ENCODE measurements around the gene MRPL20. TPM values are rescaled to one million over a fixed set of nuclear protein-coding genes. Genes with fewer than 3 reads are reported as not detected.
A peak's percentile ranks its signal among the peaks of the same experiment; 100 is the strongest.

The MRPL20 gene
- total RNA-seq, 1 experiment from 2014 or later, result 110 TPM

- Mint-ChIP-seq H3K36me3 (ENCODE audit: insufficient read depth, unreplicated experiment) (peaks cover 8% of the 10 kb centered on the region), H3K4me1 (ENCODE audit: low read depth, unreplicated experiment) (peaks cover 5% of the 10 kb centered on the region), H3K9me3 (ENCODE audit: unreplicated experiment) (no peaks in the 10 kb centered on the region), H3K4me3 (ENCODE audit: unreplicated experiment) (no peak overlapping the region), H3K27me3 (ENCODE audit: insufficient read depth, unreplicated experiment) (no peaks in the 10 kb centered on the region), H3K27ac (ENCODE audit: unreplicated experiment) (peak overlapping the region; percentile 89)
- H3K4me1 ChIP-seq, result peaks cover 74% of the 10 kb centered on the region
- no TSS peak for BruUV-seq (replicated peaks)
- no peak overlapping the region for H3K4me3 ChIP-seq (ENCODE audit: low read depth, low read length)
- intact Hi-C loops (cut with micrococcal nuclease; ENCODE audit: unreplicated experiment), result loop anchor here (5.0 kb wide), 1 partner anchor 37 kb away; the partner anchor contains the start of gene CCNL2
- TF ChIP-seq CTCF (IDR thresholded peaks at IDR 0.05; ENCODE audit: insufficient read depth in 1 of 2, low read depth in 1 of 2, low read length in 1 of 2, severe bottlenecking in 1 of 2, unreplicated experiment in 1 of 2), result no peak
- ChIA-PET CTCF (no interaction called here), POLR2A (no interaction called here)
- no peak for DNase-seq
- H3K36me3 ChIP-seq (ENCODE audit: control insufficient read depth, insufficient read depth, low read length), result no peaks in the 10 kb centered on the region
- H3K9me3 ChIP-seq, result no peaks in the 10 kb centered on the region
- no peaks in the 10 kb centered on the region for H3K27me3 ChIP-seq (replicated peaks; ENCODE audit: control insufficient read depth, insufficient read depth, low read length)
These were observed 27.2 kb upstream of the MRPL20 start for GRCh38 chr1:1434131-1434823.

- no peaks in the 10 kb centered on the region for H3K36me3 ChIP-seq (ENCODE audit: control insufficient read depth, insufficient read depth, low read length)
- H3K36me3 Mint-ChIP-seq (ENCODE audit: insufficient read depth, unreplicated experiment), result peaks cover 8% of the 10 kb centered on the region
- POLR2A ChIA-PET, result no interaction called here
- no peak overlapping the region for H3K4me3 ChIP-seq (ENCODE audit: low read depth, low read length)
- H3K27ac Mint-ChIP-seq (ENCODE audit: unreplicated experiment), result peak overlapping the region; percentile 89
- TF ChIP-seq CTCF (IDR thresholded peaks at IDR 0.05; ENCODE audit: insufficient read depth in 1 of 2, low read depth in 1 of 2, low read length in 1 of 2, severe bottlenecking in 1 of 2, unreplicated experiment in 1 of 2), result no peak
- H3K4me1 ChIP-seq, result peaks cover 74% of the 10 kb centered on the region
- no peaks in the 10 kb centered on the region for H3K9me3 Mint-ChIP-seq (ENCODE audit: unreplicated experiment)
- BruUV-seq (replicated peaks), result no TSS peak
- intact Hi-C loops (cut with micrococcal nuclease; ENCODE audit: unreplicated experiment), result loop anchor here (1.0 to 5.0 kb wide), 2 partner anchors 25 to 36 kb away; partner anchors contain the start of gene CCNL2
- H3K27me3 ChIP-seq (replicated peaks; ENCODE audit: control insufficient read depth, insufficient read depth, low read length), result no peaks in the 10 kb centered on the region
- CTCF ChIA-PET, result interaction anchor here (1.1 kb wide), 2 partner anchors 26 to 32 kb away, joined by 3 read pairs; no protein-coding TSS in a partner anchor
- peak overlapping the region; percentile 55 for H3K4me3 Mint-ChIP-seq (ENCODE audit: unreplicated experiment)
- H3K27me3 Mint-ChIP-seq (ENCODE audit: insufficient read depth, unreplicated experiment), result no peaks in the 10 kb centered on the region
- H3K9me3 ChIP-seq, result no peaks in the 10 kb centered on the region
- H3K4me1 Mint-ChIP-seq (ENCODE audit: low read depth, unreplicated experiment), result peaks cover 5% of the 10 kb centered on the region
- DNase-seq, result no peak
These were observed 26.7 kb upstream of the MRPL20 start for GRCh38 chr1:1433804-1434130.

GRCh38 chr1:1432951-1433803 lies 26.1 kb upstream of the MRPL20 start:
- CTCF ChIA-PET, result interaction anchor here (0.9 to 1.1 kb wide), 3 partner anchors 25 to 34 kb away, joined by 3 read pairs; partner anchors contain the start of gene CCNL2
- no peak for TF ChIP-seq CTCF (IDR thresholded peaks at IDR 0.05; ENCODE audit: insufficient read depth in 1 of 2, low read depth in 1 of 2, low read length in 1 of 2, severe bottlenecking in 1 of 2, unreplicated experiment in 1 of 2)
- Mint-ChIP-seq H3K27ac (ENCODE audit: unreplicated experiment) (peak overlapping the region; percentile 89), H3K36me3 (ENCODE audit: insufficient read depth, unreplicated experiment) (peaks cover 8% of the 10 kb centered on the region), H3K9me3 (ENCODE audit: unreplicated experiment) (no peaks in the 10 kb centered on the region), H3K4me3 (ENCODE audit: unreplicated experiment) (peak overlapping the region; percentile 55), H3K27me3 (ENCODE audit: insufficient read depth, unreplicated experiment) (no peaks in the 10 kb centered on the region), H3K4me1 (ENCODE audit: low read depth, unreplicated experiment) (peaks cover 5% of the 10 kb centered on the region)
- Histone ChIP-seq H3K27me3 (replicated peaks; ENCODE audit: control insufficient read depth, insufficient read depth, low read length) (no peaks in the 10 kb centered on the region), H3K4me1 (peaks cover 70% of the 10 kb centered on the region), H3K36me3 (ENCODE audit: control insufficient read depth, insufficient read depth, low read length) (no peaks in the 10 kb centered on the region), H3K9me3 (no peaks in the 10 kb centered on the region), H3K4me3 (ENCODE audit: low read depth, low read length) (no peak overlapping the region)
- peak; percentile 93 to 95 for DNase-seq
- POLR2A ChIA-PET, result interaction anchor here (0.8 to 1.9 kb wide), 2 partner anchors 25 to 34 kb away, joined by 7 to 8 read pairs; partner anchors contain the start of gene CCNL2
- intact Hi-C loops (cut with micrococcal nuclease; ENCODE audit: unreplicated experiment), result loop anchor here (1.0 to 5.0 kb wide), 2 partner anchors 25 to 36 kb away; partner anchors contain the start of gene CCNL2
- no TSS peak for BruUV-seq (replicated peaks)
